Kidney epithelial cell (primary cell): ENCODE data around the gene LRRC8B. TPM values are rescaled to one million over a fixed set of nuclear protein-coding genes. Genes with fewer than 3 reads are reported as not detected.

Experiments
- DNase-seq: peaks from one replicate; pipeline ENCODE4 v3.0.0-alpha.2; 2010; ENCODE audit warnings: low read depth
- H3K27me3 ChIP-seq: 2 replicates; pipeline ENCODE4 v1.6.0; 2011; ENCODE audit warnings: low read length; ENCODE audit not compliant: control insufficient read depth, insufficient read depth
- H3K36me3 ChIP-seq: 2 replicates; pipeline ENCODE4 v1.5.1; 2011; ENCODE audit warnings: low read length; ENCODE audit not compliant: control insufficient read depth, insufficient read depth
- H3K4me3 ChIP-seq: 2 replicates; pipeline ENCODE4 v1.5.1; 2011; ENCODE audit warnings: low read depth, mild to moderate bottlenecking, control low read depth, low read length
- CTCF ChIP-seq: IDR thresholded peaks from 2 replicates; pipeline ENCODE4 v1.5.1; 2011; ENCODE audit warnings: mild to moderate bottlenecking, moderate library complexity, low read length, control low read depth, inconsistent platforms; ENCODE audit not compliant: insufficient read depth, poor library complexity, severe bottlenecking
- total RNA-seq: library from RNA; depleted of rRNA; stranded (reverse); fragments of >200 nt; gene quantifications from 2 replicates; pipeline ENCODE4 v1.2.3, GENCODE V29; 2015

Gene LRRC8B
- total RNA-seq, 1 donor from 2014 or later, result 8.9 TPM

GRCh38 chr1:89547563-89548116 lies 23.0 kb downstream of the LRRC8B start:
- H3K36me3 ChIP-seq, result no peaks in the 10 kb centered on the region
- no peak for DNase-seq
- no peak overlapping the region for H3K4me3 ChIP-seq
- TF ChIP-seq CTCF, result no peak
- H3K27me3 ChIP-seq, result no peaks in the 10 kb centered on the region

GRCh38 chr1:89548122-89548857 lies 23.7 kb downstream of the LRRC8B start:
- Histone ChIP-seq H3K36me3 (no peaks in the 10 kb centered on the region), H3K4me3 (no peak overlapping the region), H3K27me3 (no peaks in the 10 kb centered on the region)
- no peak for TF ChIP-seq CTCF
- no peak for DNase-seq

GRCh38 chr1:89550995-89551394 lies 26.4 kb downstream of the LRRC8B start:
- Histone ChIP-seq H3K36me3 (no peaks in the 10 kb centered on the region), H3K4me3 (no peak overlapping the region), H3K27me3 (no peaks in the 10 kb centered on the region)
- no peak for TF ChIP-seq CTCF
- no peak for DNase-seq

- no peaks in the 10 kb centered on the region for H3K36me3 ChIP-seq
- TF ChIP-seq CTCF, result no peak
- DNase-seq, result no peak
Observed at GRCh38 chr1:89552471-89553081, 27.9 kb downstream of the LRRC8B start.

GRCh38 chr1:89553157-89553556 lies 28.5 kb downstream of the LRRC8B start:
- no peak for TF ChIP-seq CTCF
- DNase-seq, result no peak
- Histone ChIP-seq H3K36me3 (no peaks in the 10 kb centered on the region), H3K27me3 (no peaks in the 10 kb centered on the region), H3K4me3 (no peak overlapping the region)

More at GRCh38 chr1:89552471-89553081, 27.9 kb downstream of the LRRC8B start:
- Histone ChIP-seq H3K27me3 (no peaks in the 10 kb centered on the region), H3K4me3 (no peak overlapping the region)
